Measurements from ENCODE around the gene PHACTR2.
"Not testable (repeated sequence)": the region's sequence is repeated elsewhere in the genome, so short reads cannot be mapped to it uniquely, and the experiment has no call there.

The PHACTR2 gene

GRCh38 chr6:143733510-143733909 lies 55.7 kb downstream of the PHACTR2 start:
- DNase-seq (ENCODE audit: extremely low spot score), result no peak
- ChIA-PET CTCF (interaction anchor here (1.9 kb wide), 1 partner anchor 9 kb away, joined by 4 read pairs; no protein-coding TSS in a partner anchor), POLR2A (no interaction called here)
- TF ChIP-seq, protein P1, sequence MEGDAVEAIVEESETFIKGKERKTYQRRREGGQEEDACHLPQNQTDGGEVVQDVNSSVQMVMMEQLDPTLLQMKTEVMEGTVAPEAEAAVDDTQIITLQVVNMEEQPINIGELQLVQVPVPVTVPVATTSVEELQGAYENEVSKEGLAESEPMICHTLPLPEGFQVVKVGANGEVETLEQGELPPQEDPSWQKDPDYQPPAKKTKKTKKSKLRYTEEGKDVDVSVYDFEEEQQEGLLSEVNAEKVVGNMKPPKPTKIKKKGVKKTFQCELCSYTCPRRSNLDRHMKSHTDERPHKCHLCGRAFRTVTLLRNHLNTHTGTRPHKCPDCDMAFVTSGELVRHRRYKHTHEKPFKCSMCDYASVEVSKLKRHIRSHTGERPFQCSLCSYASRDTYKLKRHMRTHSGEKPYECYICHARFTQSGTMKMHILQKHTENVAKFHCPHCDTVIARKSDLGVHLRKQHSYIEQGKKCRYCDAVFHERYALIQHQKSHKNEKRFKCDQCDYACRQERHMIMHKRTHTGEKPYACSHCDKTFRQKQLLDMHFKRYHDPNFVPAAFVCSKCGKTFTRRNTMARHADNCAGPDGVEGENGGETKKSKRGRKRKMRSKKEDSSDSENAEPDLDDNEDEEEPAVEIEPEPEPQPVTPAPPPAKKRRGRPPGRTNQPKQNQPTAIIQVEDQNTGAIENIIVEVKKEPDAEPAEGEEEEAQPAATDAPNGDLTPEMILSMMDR (IDR thresholded peaks at IDR 0.05; ENCODE audit: control extremely low read depth, extremely low read depth, low read depth, missing control alignments), result no peak

DNA sequence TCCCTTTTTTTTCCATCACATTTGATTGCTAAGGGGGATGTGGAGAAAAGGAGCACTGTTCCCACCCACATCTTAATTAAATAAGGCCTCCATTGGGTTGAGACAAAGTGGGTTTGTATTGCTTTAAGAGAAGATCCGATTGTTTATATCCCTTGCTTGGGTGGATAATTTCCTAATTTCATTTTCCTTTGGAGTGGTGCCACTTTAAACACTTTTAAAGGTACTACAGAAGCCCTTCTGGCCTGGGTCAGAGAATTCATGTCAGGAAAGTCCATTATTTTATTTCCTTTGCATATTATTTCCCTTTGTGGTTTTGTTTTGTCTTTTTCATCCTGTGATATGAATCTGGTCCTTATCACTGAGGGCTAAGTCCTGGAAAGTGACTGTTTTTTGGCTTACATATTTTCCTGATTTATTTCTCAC lies 56.9 kb downstream of the PHACTR2 start:
- ChIA-PET CTCF (no interaction called here), POLR2A (no interaction called here)
- TF ChIP-seq, protein P1 (IDR thresholded peaks at IDR 0.05; ENCODE audit: control extremely low read depth, extremely low read depth, low read depth, missing control alignments), result no peak
- no peak for DNase-seq (ENCODE audit: extremely low spot score)

DNA sequence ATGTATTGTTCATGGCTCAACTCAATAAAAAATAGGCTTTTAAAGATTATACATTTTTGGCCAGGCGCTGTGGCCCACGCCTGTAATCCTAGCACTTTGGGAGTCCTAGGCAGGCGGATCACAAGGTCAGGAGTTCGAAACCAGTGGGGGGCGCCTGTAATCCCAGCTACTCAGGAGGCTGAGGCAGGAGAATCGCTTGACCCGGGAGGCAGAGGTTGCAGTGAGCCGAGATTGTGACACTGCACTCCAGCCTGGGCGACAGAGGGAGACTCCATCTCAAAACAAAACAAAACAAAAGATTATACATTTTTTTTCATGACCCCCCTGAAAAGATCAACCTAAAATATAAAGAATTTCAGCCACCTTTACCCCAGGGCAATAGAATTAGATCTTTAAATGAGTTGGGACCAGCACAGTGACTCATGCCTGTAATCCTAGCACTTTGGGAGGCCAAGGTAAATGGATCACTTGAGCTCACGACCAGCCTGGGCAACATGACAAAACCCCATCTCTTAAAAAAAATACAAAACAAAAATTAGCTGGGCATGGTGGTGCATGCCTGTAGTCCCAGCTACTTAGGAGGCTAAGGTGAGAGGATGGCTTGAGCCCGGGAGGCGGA lies 60.4 kb downstream of the PHACTR2 start:
- DNase-seq (ENCODE audit: extremely low spot score); POLR2A ChIA-PET: not testable (repeated sequence)
- CTCF ChIA-PET, result interaction anchor here (0.7 to 1.0 kb wide), 2 partner anchors 23 to 85 kb away, joined by 3 read pairs; no protein-coding TSS in a partner anchor

DNA sequence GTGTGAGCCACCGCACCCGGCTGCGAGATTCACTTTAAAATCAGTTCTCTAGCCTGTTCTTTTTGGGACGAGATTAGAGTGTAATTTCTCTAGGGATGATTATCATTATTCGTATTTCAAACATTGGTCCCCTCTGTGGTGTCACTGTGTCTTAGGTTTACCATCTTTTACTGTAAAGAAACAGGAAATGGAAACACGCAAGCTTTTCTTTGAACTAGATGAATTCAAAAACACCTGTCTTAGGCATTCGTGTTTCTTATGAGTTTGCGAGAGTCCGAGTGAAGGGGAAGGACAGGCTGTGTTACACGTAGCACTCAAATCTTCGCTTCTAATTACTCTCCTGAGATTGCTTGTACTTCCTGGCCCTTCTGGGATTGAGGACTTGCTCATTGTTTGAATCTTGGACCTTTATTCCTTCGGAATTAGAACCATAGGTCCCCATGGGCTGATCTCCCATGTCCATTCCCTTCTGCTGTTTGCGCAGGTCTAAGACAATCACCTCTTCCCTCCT lies 61.6 kb downstream of the PHACTR2 start:
- DNase-seq (ENCODE audit: extremely low spot score), result no peak
- POLR2A ChIA-PET, result no interaction called here
- CTCF ChIA-PET, result no interaction called here
- TF ChIP-seq, protein P1 (IDR thresholded peaks at IDR 0.05; ENCODE audit: control extremely low read depth, extremely low read depth, low read depth, missing control alignments), result no peak

GRCh38 chr6:143740213-143740612 lies 62.4 kb downstream of the PHACTR2 start:
- no peak for DNase-seq (ENCODE audit: extremely low spot score)
- ChIA-PET CTCF (no interaction called here), POLR2A (no interaction called here)
- TF ChIP-seq, protein P1 (IDR thresholded peaks at IDR 0.05; ENCODE audit: control extremely low read depth, extremely low read depth, low read depth, missing control alignments), result no peak

- DNase-seq (ENCODE audit: extremely low spot score), result no peak
- POLR2A ChIA-PET, result no interaction called here
- TF ChIP-seq, protein P1 (IDR thresholded peaks at IDR 0.05; ENCODE audit: control extremely low read depth, extremely low read depth, low read depth, missing control alignments), result no peak
- CTCF ChIA-PET, result interaction anchor here (1.2 kb wide), 1 partner anchor 9 kb away, joined by 3 read pairs; no protein-coding TSS in a partner anchor
Measured at GRCh38 chr6:143741480-143741879, 63.7 kb downstream of the PHACTR2 start.
